CD4-positive, alpha-beta T cell treated with Interleukin-15 for 4 hours (primary cell): Measurements from ENCODE around the gene BEGAIN.

Experiments used
- DNase-seq: peaks from one replicate; pipeline ENCODE4 v3.0.0-alpha.2; 2020; ENCODE audit warnings: low spot score

Gene BEGAIN

DNA sequence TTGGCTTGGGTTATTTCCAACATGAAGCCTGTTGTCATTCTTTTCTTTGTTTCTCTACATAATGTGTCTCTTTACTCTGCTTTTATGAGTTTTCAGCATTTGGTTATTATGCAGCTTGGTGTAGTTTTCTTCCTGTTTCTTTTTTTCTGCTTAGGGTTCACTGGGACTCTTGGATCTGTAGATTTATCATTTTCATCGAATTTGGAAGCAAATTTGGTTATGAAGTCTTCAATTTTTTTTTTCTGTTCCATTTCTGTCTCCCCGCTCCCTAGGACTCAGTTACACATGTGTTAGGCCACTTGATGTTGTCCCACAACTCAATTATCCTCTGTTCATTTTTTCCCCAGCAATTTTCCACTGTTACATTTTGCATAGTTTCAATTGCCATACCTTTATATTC lies 13.8 kb upstream of the BEGAIN start:
- no peak for DNase-seq

DNA sequence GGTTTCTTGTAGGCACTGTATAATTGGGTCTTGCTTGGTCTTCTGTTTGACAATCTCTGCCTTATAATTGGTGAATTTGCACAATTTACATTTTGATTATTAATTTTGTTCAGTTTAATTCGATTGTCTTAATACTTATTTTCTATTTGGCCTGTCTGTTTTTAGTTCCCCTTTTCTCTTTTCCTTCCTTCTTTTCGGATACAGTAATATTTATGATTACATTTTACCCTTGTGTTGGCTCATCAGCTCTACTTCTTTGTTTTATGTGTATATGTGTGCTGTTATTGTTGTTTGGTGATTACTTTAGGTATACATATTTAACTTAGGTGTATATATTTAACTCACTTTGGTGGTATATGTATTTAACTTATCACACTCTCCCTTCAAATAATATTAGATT lies 12.8 kb upstream of the BEGAIN start:
- DNase-seq, result no peak

DNA sequence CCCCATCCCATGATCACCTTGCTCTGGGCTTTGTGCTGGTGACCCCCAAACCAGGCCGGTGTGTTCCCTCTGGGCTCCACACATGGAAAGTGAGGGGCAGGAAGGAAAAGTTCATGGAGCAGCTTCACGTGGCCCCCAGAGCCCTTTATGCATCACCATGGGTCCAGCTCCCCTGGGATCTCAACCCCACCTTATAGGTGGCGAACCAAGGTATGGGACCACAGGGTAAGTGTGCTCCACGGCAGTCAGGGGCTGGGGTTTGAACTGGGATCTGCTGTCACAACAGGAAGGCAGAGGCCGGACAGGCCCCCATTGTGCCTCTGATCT lies 7.4 kb upstream of the BEGAIN start:
- DNase-seq, result no peak

- DNase-seq, result no peak
Measured at GRCh38 chr14:100593751-100594624, 6.8 kb upstream of the BEGAIN start.

DNA sequence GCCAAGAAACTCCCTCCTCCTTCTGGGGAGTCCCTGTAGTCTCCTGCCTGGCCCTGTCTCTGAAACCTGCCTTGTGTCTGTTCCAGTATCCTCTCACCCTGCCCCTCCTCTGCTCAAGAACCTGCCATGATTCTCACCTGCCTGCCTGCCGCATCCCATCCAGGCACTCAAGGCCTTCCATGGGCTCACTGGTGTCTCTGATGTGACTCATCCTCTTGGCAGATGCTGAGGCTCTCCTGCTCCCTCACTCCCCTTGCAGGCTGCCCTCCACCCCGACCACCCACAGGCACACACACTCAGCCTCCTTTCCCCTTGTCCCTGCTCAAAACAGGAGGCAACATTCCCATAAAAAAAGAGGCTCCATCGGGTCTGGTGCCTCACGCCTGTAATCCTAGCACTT lies 5.8 kb upstream of the BEGAIN start:
- no peak for DNase-seq

- DNase-seq, result no peak
Measured at GRCh38 chr14:100592461-100592891, 5.3 kb upstream of the BEGAIN start.

DNA sequence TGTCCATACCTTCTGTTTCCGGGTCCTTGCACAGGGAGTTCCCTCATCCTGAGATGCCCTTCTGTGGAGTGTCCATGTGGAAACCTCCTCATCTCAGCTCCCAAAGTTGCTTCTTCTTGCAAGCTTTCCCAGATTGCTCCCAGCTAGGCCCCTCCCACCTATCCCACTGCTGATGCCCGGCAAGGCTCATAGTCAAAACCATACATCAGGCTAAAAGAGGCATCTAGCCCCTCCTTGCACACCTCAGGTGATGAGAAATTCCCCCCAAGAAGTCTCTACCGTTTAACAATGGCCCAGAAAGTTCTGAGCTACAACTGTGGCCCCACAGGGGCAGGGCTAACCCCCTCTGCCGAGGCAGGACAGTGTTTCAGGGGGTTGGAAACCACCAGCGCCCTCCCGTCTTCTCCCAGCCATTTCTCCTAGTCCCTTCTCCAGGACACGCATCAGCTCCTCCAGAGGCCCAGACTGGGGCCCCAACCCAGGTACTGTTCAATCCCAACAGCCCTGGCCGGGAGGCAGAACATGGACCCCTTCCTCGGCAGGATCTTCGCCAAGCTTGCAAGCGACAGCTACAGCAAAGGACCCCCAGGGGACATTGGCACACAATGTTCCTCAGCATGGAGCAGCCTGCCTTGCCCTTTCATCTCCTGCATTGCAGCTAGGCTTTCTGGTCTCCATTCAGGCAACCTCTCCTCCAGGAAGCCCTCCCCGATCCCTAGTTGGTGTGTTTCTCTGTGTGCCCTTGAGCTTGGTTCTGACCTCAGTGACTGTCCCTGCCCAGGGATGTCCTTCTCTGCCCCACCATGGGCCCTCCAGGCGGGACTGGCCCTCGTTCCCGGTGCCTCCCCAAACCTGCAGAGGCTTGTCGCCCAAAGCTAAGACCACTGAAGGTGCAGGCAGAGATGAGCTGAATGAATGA lies 4.5 kb upstream of the BEGAIN start:
- no peak for DNase-seq

DNA sequence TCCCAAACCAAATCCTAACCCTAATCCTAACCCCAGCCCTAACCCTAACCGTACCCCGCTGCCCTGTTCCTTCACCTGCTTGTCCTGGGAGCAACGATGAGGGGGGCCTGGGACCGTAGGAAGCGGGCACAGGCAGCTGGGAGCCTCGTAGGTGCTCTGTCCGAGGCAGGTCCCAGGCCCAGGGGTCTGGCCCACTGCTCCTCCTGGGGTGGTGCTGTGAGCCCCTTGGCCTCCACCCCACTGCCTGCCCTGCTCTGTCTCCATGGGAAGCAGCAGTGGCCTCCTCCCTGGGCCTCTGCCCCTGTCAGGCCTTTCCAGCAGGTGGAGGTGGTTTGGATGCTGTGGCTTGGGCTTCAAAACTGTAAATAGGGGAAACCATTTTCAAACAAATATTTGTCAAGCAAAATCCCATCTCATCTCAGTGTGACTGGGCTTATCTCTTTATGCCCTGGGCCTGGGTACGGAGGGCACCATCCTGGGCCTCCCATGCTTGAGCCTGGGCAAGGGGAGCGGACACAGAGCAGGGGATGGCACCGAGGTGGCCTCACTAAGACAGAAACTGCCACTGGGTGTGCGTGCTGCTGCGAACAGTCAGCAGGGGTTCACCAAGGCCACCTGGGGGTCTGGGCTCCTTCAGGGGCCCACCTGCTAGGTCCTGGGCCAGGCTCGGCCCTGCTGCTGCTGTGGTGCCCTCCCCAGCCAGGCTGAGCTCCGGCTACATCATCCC lies 3.7 kb upstream of the BEGAIN start:
- DNase-seq, result no peak

DNA sequence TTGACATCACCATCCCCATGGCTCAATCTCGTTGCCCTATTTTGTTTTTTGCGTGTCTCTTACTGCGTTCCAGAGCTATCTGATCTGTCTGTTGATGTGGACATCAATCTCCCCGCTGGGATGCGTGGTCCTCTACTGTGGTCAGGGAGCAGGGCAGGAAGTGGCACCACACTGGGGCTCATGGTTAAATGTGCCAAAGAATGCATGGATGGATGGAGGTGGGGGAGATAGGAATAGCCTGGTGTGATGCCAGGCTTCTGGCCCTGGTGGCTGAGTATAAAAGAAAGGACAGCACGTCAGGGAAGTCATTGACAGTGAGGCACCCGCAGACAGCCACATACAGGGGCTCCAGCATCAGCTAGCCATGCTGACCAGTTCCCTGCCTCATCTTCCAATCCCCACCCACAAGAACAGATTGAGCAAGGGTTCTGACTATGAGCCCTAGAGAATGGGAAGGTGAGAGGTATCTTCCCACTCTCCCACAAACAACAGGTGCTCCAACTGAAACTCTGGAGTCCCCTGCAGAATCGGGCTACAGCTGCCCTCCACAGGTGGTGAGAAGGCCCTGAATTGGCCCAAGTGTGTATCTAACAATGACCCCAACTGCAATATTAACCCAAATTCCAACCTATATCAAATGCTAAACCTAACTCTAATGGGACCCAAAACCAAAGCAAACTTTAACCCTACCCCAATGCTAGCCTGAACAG lies 2.7 kb upstream of the BEGAIN start:
- DNase-seq, result no peak

DNA sequence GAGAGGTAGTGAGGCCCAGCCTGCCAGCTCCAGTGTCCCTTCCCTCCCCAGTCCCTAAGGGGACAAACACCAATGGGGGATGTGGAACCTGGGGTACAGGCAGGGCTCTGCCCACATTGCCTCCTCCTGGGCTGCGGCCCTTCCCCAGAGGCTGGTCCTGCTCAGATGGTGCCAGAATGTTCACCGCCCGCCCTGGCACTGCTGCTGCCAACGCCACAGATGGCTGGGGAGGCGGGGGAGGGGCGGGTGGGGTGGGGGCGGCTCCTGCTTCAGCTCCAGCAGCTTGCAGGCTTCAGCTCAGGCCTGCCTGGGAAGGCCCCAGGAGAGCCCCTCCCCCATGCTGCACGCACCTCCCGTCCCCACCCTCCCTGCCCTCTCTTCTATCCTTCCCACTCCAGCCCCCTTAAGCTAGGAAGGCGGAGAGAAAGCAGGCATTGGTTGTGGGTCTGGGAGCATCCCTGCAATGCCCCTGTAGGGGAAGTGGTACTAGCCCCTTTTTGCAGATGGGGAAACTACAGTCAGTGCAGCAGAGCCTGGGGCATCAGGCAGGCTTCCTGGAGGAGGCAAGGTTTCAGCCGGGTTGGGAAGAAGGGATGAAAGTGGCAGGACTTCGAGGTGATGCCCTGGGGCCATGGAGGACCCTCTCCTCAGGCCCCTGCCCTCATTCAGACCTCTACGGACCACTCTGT lies 2.0 kb upstream of the BEGAIN start:
- DNase-seq, result no peak

GRCh38 chr14:100588671-100589070 lies 1.5 kb upstream of the BEGAIN start:
- DNase-seq, result no peak

GRCh38 chr14:100587763-100588411 lies 670 bp upstream of the BEGAIN start:
- no peak for DNase-seq

GRCh38 chr14:100586403-100587085 lies 673 bp downstream of the BEGAIN start:
- no peak for DNase-seq

DNA sequence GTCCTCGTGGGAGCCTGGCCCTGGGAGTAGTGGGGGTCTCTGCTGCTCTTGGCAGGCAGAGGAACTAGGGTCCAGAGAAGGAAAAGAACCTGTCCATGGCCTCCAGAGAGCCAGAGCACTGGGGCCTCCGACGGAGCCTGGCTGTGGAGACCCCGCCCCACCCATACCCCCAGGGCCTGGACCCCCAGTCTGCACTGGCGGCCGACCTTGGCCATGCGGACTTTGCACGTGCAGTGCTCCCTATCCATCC lies 1.1 kb downstream of the BEGAIN start:
- DNase-seq, result no peak

- no peak for DNase-seq
Measured at GRCh38 chr14:100585448-100586152, 1.6 kb downstream of the BEGAIN start.

- no peak for DNase-seq
Measured at GRCh38 chr14:100584056-100585031, 2.9 kb downstream of the BEGAIN start.

GRCh38 chr14:100583245-100583644 lies 4.0 kb downstream of the BEGAIN start:
- DNase-seq, result no peak

DNA sequence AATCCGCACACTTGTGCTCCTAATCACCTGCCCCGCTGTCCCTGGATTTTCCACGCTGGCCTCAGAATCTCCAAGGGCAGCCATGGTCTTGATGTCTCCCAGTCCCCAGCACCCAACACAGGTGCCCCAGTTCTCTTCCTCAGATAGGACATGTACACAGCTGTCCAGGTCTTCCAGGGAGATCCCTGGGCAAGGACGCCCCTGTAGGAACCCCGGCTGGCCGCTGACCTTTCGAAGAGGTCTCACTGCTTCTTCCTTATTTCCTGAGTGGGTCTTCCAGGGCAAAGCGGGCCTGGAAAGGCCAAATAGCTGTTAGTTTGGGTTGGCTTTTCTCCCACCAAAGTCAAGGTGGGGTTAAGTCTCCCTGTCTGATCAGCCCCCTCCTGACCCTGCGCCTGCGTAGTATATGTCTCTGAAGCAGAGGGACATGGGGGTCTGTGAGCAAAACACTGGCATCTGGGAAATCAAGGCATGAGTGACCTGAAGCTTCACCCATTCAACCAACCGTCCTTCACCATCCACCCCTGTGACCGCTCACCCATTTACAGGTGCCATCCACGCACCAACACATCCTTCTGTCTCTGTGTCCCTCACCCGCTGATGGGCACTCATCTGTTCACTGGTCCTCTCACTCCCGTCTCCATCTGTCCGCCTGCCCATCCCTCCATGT lies 4.6 kb downstream of the BEGAIN start:
- DNase-seq, result no peak
